WERI-Rb-1 (cell line): ENCODE data around the gene RSPRY1.
"Not testable (repeated sequence)": the region's sequence is repeated elsewhere in the genome, so short reads cannot be mapped to it uniquely, and the experiment has no call there.

Experiments
- DNase-seq: peaks from one replicate; pipeline ENCODE4 v3.0.0-alpha.2; 2020
- H3K27ac ChIP-seq: fragments of 250-450 bp; sonication (Bioruptor Pico); 2 replicates; pipeline ENCODE4 v1.5.1; 2020; ENCODE audit warnings: mild to moderate bottlenecking, moderate library complexity
- H3K27me3 ChIP-seq: fragments of 250-450 bp; sonication (Bioruptor Pico); 2 replicates; pipeline ENCODE4 v1.5.1; 2021; ENCODE audit warnings: mild to moderate bottlenecking, low read depth, moderate library complexity; ENCODE audit not compliant: insufficient read depth, severe bottlenecking
- H3K36me3 ChIP-seq: fragments of 250-450 bp; sonication (Bioruptor Pico); 2 replicates; pipeline ENCODE4 v1.5.1; 2020; ENCODE audit warnings: mild to moderate bottlenecking, moderate library complexity
- H3K4me3 ChIP-seq: 2 replicates; pipeline ENCODE4 v1.5.1; 2011; ENCODE audit warnings: low read depth, mild to moderate bottlenecking, control low read depth, low read length
- H3K9me3 ChIP-seq: fragments of 250-450 bp; sonication (Bioruptor Pico); 2 replicates; pipeline ENCODE4 v1.5.1; 2021; ENCODE audit warnings: mild to moderate bottlenecking, moderate library complexity; ENCODE audit not compliant: severe bottlenecking
- TF ChIP-seq, protein P1 (sequence below): IDR thresholded peaks from 2 replicates; pipeline ENCODE4 v1.5.1; 2011; ENCODE audit warnings: low read depth, mild to moderate bottlenecking, control low read depth, inconsistent platforms, low read length

Gene RSPRY1

DNA sequence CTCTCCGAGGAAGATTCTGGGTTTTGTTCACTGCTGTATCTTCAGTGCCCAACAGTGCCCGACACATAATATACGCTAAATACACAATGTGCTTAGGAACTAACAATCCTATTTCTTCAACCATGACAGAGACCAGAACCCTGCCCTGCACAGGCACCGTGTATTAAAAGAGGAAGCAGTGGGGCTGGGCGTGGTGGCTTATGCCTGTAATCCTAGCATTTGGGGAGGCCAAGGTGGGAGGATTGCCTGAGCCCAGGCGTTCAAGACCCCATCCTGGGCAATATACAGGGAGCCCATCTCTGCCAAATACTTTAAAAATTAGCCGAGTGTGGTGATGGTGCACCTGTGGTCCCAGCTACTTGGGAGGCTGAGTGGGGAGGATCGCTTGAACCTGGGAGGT lies 78.3 kb downstream of the RSPRY1 start:
- no peak for DNase-seq
- Histone ChIP-seq H3K4me3 (no peak overlapping the region), H3K36me3 (no peaks in the 10 kb centered on the region), H3K9me3 (no peaks in the 10 kb centered on the region), H3K27me3 (no peaks in the 10 kb centered on the region), H3K27ac (no peak overlapping the region)
- TF ChIP-seq, protein P1, sequence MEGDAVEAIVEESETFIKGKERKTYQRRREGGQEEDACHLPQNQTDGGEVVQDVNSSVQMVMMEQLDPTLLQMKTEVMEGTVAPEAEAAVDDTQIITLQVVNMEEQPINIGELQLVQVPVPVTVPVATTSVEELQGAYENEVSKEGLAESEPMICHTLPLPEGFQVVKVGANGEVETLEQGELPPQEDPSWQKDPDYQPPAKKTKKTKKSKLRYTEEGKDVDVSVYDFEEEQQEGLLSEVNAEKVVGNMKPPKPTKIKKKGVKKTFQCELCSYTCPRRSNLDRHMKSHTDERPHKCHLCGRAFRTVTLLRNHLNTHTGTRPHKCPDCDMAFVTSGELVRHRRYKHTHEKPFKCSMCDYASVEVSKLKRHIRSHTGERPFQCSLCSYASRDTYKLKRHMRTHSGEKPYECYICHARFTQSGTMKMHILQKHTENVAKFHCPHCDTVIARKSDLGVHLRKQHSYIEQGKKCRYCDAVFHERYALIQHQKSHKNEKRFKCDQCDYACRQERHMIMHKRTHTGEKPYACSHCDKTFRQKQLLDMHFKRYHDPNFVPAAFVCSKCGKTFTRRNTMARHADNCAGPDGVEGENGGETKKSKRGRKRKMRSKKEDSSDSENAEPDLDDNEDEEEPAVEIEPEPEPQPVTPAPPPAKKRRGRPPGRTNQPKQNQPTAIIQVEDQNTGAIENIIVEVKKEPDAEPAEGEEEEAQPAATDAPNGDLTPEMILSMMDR, result no peak

DNA sequence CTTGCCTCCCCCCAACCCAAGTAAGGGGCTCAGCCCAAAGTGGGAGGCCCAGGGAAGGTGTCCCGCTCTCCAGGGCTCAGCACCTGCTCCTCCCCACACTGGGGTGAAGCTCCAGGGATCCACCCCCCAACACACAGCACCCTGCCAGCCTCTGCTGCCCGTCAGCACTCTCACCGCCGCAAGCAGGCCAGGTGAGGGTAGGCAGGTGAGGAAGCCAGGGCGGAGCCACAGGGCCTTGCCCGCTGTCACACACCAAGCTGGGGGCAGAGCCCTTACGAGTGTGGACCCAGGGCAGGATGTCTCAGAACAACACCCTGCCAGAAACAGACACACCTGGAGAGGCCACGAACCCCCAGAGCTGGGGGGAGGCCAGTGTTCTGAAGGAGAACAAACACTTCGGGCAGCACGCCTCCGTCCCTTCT lies 78.8 kb downstream of the RSPRY1 start:
- Histone ChIP-seq H3K9me3 (no peaks in the 10 kb centered on the region), H3K27me3 (no peaks in the 10 kb centered on the region), H3K4me3 (no peak overlapping the region), H3K27ac (no peak overlapping the region), H3K36me3 (no peaks in the 10 kb centered on the region)
- TF ChIP-seq, protein P1, result no peak
- no peak for DNase-seq

DNA sequence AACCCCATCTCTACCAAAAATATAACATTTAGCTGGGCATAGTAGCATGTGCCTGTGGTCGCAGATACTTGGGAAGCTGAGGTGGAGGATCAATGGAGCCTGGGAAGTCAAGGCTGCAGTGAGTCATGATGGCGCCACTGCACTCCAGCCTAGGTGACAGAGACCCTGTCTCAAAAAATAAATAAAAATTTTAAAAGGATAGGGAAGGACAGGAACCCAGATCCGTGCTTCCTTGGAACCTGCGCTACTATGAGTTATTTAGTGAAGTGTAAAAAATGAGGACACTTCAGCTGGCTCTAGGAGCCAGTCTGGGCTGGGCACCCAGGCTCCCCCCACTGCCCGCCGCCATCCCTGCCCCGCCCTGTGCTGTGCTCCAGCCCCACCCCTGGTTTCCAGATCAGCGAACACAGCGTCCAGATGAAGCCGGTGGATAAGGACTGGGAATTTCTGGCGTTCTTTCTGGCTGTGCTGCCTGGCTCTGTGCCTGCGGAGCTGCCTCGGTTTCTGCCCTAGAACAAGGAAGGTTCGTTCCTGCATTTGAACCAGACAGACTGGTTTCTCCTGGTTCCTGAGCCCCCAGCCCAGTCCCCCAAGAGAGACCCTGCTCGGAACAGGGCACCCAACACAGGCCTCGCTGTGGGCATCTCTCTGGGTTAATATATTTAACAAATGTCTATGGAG lies 79.9 kb downstream of the RSPRY1 start:
- DNase-seq, result no peak
- no peaks in the 10 kb centered on the region for H3K9me3 ChIP-seq
- no peaks in the 10 kb centered on the region for H3K27me3 ChIP-seq
- no peak overlapping the region for H3K27ac ChIP-seq
- TF ChIP-seq, protein P1, result no peak
- no peak overlapping the region for H3K4me3 ChIP-seq
- no peaks in the 10 kb centered on the region for H3K36me3 ChIP-seq

DNA sequence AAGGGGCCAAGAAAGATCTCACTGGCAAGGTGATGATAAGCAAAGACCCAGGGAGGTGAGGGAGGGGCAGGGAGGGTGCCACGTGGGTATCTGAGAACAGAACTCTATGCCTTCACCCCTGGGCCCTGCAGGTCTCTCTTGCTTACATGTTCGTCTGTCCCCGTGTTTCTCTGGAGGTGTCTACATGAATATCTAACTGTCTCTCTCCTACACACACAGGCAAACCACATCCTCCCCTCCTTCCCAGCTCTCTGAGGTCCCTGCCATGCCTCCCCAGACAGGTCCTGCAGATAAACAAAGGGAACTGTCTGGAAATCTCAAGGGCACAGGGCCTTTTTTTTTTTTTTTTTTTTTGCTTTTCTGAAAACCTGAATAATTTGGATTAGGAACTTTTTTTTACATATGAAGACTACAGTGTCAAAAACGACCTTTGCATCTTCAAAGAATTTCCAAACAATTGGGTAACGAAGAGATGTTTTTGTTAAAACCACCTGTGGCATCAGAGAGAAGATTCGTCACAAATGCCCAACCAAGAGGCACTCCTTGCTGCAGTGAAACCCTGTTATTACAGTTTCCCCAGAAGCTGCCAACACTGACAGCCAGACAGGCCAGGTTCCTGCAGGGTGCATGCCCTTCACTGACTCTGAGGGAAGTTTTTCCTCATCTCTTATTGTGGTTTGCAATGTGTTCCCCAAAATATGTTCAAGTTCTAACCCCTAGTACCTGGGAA lies 80.6 kb downstream of the RSPRY1 start:
- Histone ChIP-seq H3K27ac (no peak overlapping the region), H3K4me3 (no peak overlapping the region), H3K9me3 (no peaks in the 10 kb centered on the region), H3K27me3 (no peaks in the 10 kb centered on the region), H3K36me3 (no peaks in the 10 kb centered on the region)
- DNase-seq, result no peak
- TF ChIP-seq, protein P1, result no peak

DNA sequence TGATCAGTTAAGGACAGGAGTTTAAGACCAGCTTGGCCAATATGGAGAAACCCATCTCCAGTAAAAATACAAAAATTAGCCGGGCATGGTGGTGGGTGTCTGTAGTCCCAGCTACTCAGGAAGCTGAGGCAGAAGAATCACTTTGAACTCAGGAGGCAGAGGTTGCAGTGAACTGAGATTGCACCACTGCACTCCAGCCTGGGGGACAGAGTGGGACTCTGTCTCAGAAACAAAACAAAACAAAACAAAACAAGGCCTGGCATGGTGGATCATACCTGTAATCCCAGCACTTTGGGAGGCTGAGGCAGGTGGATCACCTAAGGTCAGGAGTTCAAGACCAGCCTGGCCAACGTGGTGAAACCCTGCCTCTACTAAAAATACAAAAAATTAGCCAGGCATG lies 81.2 kb downstream of the RSPRY1 start:
- not testable (repeated sequence) for H3K9me3 ChIP-seq, H3K27ac ChIP-seq, DNase-seq, H3K4me3 ChIP-seq, H3K36me3 ChIP-seq, H3K27me3 ChIP-seq

DNA sequence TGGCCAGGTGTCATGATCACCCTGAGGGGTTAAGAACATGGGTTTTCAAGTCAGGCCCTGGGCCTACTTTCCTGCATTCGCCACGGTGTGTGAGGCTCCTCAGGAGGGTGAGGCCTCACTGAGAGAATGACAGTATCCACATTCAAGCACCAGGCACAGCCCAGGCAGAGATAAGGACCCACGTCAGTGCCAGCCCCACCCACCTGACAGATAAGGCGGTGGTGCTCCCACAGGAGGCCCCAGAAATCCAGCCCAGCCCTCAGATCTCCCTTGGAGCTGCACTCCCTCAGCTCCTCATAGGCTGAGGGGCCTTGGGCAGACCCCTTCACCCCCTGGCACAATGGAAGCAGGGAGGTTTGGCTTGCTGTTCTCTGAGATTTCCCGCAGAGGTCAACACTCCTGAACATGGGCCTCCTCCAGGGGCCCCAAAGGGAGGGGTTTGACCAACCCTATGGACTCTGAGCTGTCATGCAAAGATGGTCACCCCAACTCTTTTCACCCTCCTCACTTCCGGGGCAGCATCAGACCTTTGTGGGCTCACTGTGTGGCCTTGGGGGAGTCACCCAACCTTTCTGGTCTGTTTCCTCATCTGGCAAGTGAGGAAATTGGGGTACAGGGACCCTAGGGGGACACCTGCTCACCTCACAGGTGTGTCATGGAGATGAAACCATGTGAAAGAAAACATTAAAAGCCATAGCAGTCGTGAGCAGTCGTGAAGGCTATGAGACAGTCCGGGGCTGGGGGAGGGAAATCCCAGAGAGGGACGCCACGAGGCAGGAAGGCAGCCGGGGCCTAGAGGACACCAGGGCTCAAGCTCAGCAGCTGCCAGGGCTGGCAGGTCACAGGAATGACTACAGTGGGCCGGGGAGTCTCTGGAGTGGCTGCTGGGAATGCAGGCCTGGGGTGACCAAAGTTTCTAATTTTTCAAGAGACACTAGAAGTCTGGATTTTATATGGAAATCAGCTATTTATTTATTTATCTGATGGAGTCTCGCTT lies 83.0 kb downstream of the RSPRY1 start:
- no peaks in the 10 kb centered on the region for H3K9me3 ChIP-seq
- H3K36me3 ChIP-seq, result no peaks in the 10 kb centered on the region
- H3K27me3 ChIP-seq, result no peaks in the 10 kb centered on the region
- no peak overlapping the region for H3K27ac ChIP-seq
- no peak overlapping the region for H3K4me3 ChIP-seq
- no peak for DNase-seq
- TF ChIP-seq, protein P1, result no peak
